ENCODE measurements around the gene ARHGDIB.

ARHGDIB gene

GRCh38 chr12:14961466-14962152, at the start of gene ARHGDIB:
Gene ARHGDIB (minus strand): TSS chr12:14961601. CDS start chr12:14950712, 10,889 bp downstream.
- intact Hi-C loops (cut with micrococcal nuclease), result loop anchor here (2.0 kb wide), 1 partner anchor 15 kb away; no protein-coding TSS in a partner anchor
- H3K36me3 Mint-ChIP-seq (ENCODE audit: low read depth), result peaks cover 49% of the 10 kb centered on the region
- H3K27me3 Mint-ChIP-seq, result no peaks in the 10 kb centered on the region
- peaks cover 67% of the 10 kb centered on the region for H3K4me1 Mint-ChIP-seq (ENCODE audit: low read depth)
- H3K4me3 Mint-ChIP-seq, result peak within 1 kb of the TSS; percentile 97
- no peaks in the 10 kb centered on the region for H3K9me3 Mint-ChIP-seq
- H3K27ac Mint-ChIP-seq, result peak within 1 kb of the TSS; percentile 99

GRCh38 chr12:15011162-15011561, 49.8 kb upstream of the ARHGDIB start:
- H3K4me3 Mint-ChIP-seq, result no peak overlapping the region
- no peaks in the 10 kb centered on the region for H3K4me1 Mint-ChIP-seq (ENCODE audit: low read depth)
- H3K36me3 Mint-ChIP-seq (ENCODE audit: low read depth), result no peaks in the 10 kb centered on the region
- intact Hi-C loops (cut with micrococcal nuclease), result no loop called here
- no peaks in the 10 kb centered on the region for H3K9me3 Mint-ChIP-seq
- H3K27ac Mint-ChIP-seq, result no peak overlapping the region
- peaks cover 2% of the 10 kb centered on the region for H3K27me3 Mint-ChIP-seq

GRCh38 chr12:15007551-15007950, 46.1 kb upstream of the ARHGDIB start:
- Mint-ChIP-seq H3K4me1 (ENCODE audit: low read depth) (no peaks in the 10 kb centered on the region), H3K9me3 (no peaks in the 10 kb centered on the region), H3K4me3 (no peak overlapping the region), H3K27ac (no peak overlapping the region), H3K36me3 (ENCODE audit: low read depth) (no peaks in the 10 kb centered on the region), H3K27me3 (peaks cover 3% of the 10 kb centered on the region)
- intact Hi-C loops (cut with micrococcal nuclease), result loop anchor here (10.0 kb wide), 1 partner anchor 207 kb away; no protein-coding TSS in a partner anchor

- Mint-ChIP-seq H3K4me3 (no peak overlapping the region), H3K4me1 (ENCODE audit: low read depth) (no peaks in the 10 kb centered on the region), H3K36me3 (ENCODE audit: low read depth) (no peaks in the 10 kb centered on the region), H3K9me3 (no peaks in the 10 kb centered on the region), H3K27ac (no peak overlapping the region), H3K27me3 (peaks cover 7% of the 10 kb centered on the region)
- intact Hi-C loops (cut with micrococcal nuclease), result loop anchor here (10.0 kb wide), 1 partner anchor 210 kb away; no protein-coding TSS in a partner anchor
Measured at GRCh38 chr12:15005064-15005463, 43.7 kb upstream of the ARHGDIB start.

DNA sequence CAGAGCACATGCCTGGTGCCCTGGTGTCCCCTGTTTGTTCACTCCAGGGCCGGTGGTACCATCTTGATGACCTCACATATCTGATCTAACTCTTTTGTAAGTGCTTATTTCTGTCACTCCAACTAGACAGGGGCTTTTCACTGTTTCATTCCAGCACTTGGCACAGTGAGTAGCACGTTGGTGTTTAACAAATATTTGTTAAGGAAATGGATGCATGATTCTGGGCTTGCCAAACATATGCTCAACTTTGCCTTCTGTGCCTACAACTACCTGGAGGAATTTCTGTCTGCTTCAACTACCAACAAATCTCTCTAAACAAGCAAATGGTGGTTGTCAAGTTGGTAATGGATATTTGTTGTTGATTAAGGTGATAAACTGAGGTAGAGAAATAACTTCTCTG, 43.0 kb upstream of the ARHGDIB start:
- intact Hi-C loops (cut with micrococcal nuclease), result loop anchor here (10.0 kb wide), 1 partner anchor 210 kb away; no protein-coding TSS in a partner anchor
- Mint-ChIP-seq H3K4me3 (no peak overlapping the region), H3K4me1 (ENCODE audit: low read depth) (no peaks in the 10 kb centered on the region), H3K27me3 (peaks cover 7% of the 10 kb centered on the region), H3K9me3 (no peaks in the 10 kb centered on the region), H3K36me3 (ENCODE audit: low read depth) (no peaks in the 10 kb centered on the region), H3K27ac (no peak overlapping the region)

GRCh38 chr12:15001733-15002382, 40.5 kb upstream of the ARHGDIB start:
- no peak overlapping the region for H3K27ac Mint-ChIP-seq
- H3K9me3 Mint-ChIP-seq, result no peaks in the 10 kb centered on the region
- no peaks in the 10 kb centered on the region for H3K4me1 Mint-ChIP-seq (ENCODE audit: low read depth)
- peaks cover 5% of the 10 kb centered on the region for H3K27me3 Mint-ChIP-seq
- intact Hi-C loops (cut with micrococcal nuclease), result loop anchor here (10.0 kb wide), 1 partner anchor 213 kb away; no protein-coding TSS in a partner anchor
- no peak overlapping the region for H3K4me3 Mint-ChIP-seq
- no peaks in the 10 kb centered on the region for H3K36me3 Mint-ChIP-seq (ENCODE audit: low read depth)

DNA sequence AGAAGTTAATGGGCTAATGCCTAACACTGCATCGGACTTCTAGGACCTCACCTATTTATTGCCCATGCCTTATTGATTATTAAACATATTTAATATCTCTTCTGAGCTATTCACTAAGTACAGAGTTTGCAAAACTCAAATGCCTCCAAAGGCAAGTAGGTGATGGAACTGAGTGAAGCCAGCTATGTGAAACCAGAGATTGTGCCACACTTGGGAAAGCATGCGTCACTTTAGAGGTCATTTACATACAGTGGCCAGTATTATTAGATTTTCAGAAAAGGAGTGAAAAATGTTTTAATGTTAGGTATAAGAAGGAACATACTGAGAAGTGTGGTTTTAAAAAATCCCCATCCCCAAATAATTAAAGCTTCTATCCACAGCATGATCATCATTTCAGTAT, 39.2 kb upstream of the ARHGDIB start:
- Mint-ChIP-seq H3K27me3 (peaks cover 5% of the 10 kb centered on the region), H3K4me1 (ENCODE audit: low read depth) (peaks cover 1% of the 10 kb centered on the region), H3K36me3 (ENCODE audit: low read depth) (no peaks in the 10 kb centered on the region), H3K27ac (no peak overlapping the region), H3K9me3 (no peaks in the 10 kb centered on the region), H3K4me3 (no peak overlapping the region)
- intact Hi-C loops (cut with micrococcal nuclease), result loop anchor here (10.0 kb wide), 1 partner anchor 214 kb away; no protein-coding TSS in a partner anchor

- H3K27ac Mint-ChIP-seq, result no peak overlapping the region
- no peaks in the 10 kb centered on the region for H3K9me3 Mint-ChIP-seq
- peaks cover 8% of the 10 kb centered on the region for H3K4me1 Mint-ChIP-seq (ENCODE audit: low read depth)
- H3K36me3 Mint-ChIP-seq (ENCODE audit: low read depth), result no peaks in the 10 kb centered on the region
- peaks cover 5% of the 10 kb centered on the region for H3K27me3 Mint-ChIP-seq
- H3K4me3 Mint-ChIP-seq, result no peak overlapping the region
- intact Hi-C loops (cut with micrococcal nuclease), result loop anchor here (5.0 to 10.0 kb wide), 2 partner anchors 63 to 215 kb away; partner anchors contain the start of gene ERP27
Measured at GRCh38 chr12:14999695-15000365, 38.4 kb upstream of the ARHGDIB start.

- Mint-ChIP-seq H3K4me1 (ENCODE audit: low read depth) (peaks cover 13% of the 10 kb centered on the region), H3K9me3 (no peaks in the 10 kb centered on the region), H3K27me3 (peaks cover 5% of the 10 kb centered on the region), H3K27ac (no peak overlapping the region), H3K36me3 (ENCODE audit: low read depth) (no peaks in the 10 kb centered on the region), H3K4me3 (no peak overlapping the region)
- intact Hi-C loops (cut with micrococcal nuclease), result loop anchor here (5.0 kb wide), 1 partner anchor 62 kb away; the partner anchor contains the start of gene ERP27
Measured at GRCh38 chr12:14999021-14999694, 37.8 kb upstream of the ARHGDIB start.

GRCh38 chr12:14997998-14998397, 36.6 kb upstream of the ARHGDIB start:
- intact Hi-C loops (cut with micrococcal nuclease), result loop anchor here (5.0 kb wide), 1 partner anchor 61 kb away; the partner anchor contains the start of gene ERP27
- Mint-ChIP-seq H3K36me3 (ENCODE audit: low read depth) (no peaks in the 10 kb centered on the region), H3K4me3 (no peak overlapping the region), H3K27ac (no peak overlapping the region), H3K27me3 (peaks cover 5% of the 10 kb centered on the region), H3K9me3 (no peaks in the 10 kb centered on the region), H3K4me1 (ENCODE audit: low read depth) (peaks cover 23% of the 10 kb centered on the region)

DNA sequence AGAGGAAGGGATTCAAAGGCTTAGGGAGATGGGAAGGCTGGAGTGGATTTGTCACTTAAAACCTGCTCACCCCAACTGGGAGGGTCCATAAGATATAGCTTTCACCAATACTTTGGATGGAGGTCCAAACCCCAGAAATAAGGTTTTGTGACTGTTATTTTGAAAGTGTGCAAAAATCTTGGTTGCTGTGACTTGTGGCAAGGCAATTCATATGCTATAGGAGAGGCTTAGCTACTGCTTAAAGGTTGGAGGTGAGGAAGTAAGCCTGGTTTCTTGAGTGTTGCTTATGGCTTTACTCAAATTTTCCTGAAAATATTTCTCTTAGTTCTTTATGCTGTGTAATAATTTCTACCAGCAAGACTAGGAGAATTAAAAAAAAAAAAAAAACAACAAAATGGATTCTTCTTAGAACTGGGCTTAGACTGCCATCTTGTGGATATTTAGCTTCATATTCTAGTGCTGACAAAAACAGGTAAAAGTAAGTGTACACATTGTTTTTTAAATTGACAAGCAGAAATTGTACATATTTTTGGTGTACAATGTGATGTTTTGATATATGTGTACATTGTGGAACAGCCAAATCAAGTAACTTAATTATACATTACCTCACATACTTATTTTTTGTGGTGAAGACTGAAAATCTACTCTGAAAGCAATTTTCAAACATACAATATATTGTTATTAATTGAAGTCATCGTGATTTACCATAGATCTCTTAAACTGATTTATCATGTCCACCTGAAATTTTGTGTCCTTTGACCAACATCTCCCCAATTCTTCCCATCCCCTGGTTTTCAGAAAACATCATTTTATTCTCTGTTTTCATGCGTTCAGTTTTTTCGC, 34.4 kb upstream of the ARHGDIB start:
- no peak overlapping the region for H3K27ac Mint-ChIP-seq

DNA sequence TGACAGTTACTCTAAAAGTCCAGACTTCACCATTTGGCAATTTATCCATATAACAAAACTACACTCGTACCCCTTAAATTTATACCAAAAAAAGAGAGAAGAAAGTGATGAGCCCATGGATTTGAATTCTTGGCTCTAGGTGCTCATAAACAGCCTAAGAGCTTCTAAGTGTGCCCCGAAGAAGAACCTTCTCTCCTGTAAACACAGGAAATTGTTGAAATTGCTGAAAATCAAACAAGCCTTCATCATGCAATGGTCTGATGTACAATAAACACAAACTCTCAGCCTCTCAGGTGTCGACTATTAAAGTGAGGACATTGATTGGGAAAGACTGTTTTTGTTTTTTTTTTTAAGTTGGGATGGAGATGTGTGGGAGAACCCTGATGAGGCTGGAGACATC, 33.2 kb upstream of the ARHGDIB start:
- Mint-ChIP-seq H3K27ac (no peak overlapping the region), H3K27me3 (no peaks in the 10 kb centered on the region), H3K36me3 (ENCODE audit: low read depth) (no peaks in the 10 kb centered on the region), H3K4me1 (ENCODE audit: low read depth) (peaks cover 48% of the 10 kb centered on the region), H3K9me3 (no peaks in the 10 kb centered on the region), H3K4me3 (no peak overlapping the region)
- intact Hi-C loops (cut with micrococcal nuclease), result loop anchor here (1.0 to 5.0 kb wide), 4 partner anchors 14 to 271 kb away; partner anchors contain the start of gene ERP27

More for the DNA sequence above, 34.4 kb upstream of the ARHGDIB start:
- Mint-ChIP-seq H3K36me3 (ENCODE audit: low read depth) (no peaks in the 10 kb centered on the region), H3K4me1 (ENCODE audit: low read depth) (peaks cover 36% of the 10 kb centered on the region), H3K9me3 (no peaks in the 10 kb centered on the region), H3K27me3 (no peaks in the 10 kb centered on the region), H3K4me3 (no peak overlapping the region)
- intact Hi-C loops (cut with micrococcal nuclease), result loop anchor here (1.0 to 5.0 kb wide), 5 partner anchors 15 to 273 kb away; partner anchors contain the start of gene ERP27

All from dendritic cell treated with granulocyte-macrophage colony-stimulating factor and Interleukin-4, amounts not matched to agents 40 ng/mL and 50 ng/mL, for 4 days (primary cell).